ENCODE measurements around the gene THSD4.

Gene THSD4

DNA sequence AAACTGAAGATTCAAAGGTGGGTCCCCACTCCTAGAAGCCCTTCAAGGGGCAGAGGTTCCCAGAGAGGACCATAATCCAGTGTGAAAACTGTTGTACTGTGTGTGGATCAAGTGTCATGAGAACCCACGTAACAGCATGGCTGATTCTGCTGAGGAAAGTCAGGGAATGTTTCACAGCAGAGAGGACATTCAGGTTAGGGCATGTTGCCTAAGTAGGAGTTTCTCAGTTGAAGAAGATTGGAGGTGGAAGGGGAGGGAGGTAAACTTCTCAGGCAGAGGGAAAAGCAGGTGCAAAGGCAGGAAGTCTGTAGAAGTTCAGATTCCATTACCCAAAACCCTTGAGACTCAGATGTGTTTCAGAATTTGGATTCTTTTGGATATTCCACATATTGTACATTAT lies 448.9 kb downstream of the THSD4 start:
- Histone ChIP-seq H3K9ac (ENCODE audit: low read length) (no peak overlapping the region), H3K4me1 (ENCODE audit: control insufficient read depth, low read depth, low read length) (no peaks in the 10 kb centered on the region), H3K27me3 (ENCODE audit: control insufficient read depth, insufficient read depth, low read length) (no peaks in the 10 kb centered on the region), H3K4me3 (ENCODE audit: low read length) (no peak overlapping the region), H3K36me3 (ENCODE audit: control insufficient read depth, low read depth, low read length) (no peaks in the 10 kb centered on the region), H3K27ac (ENCODE audit: low read length) (no peak overlapping the region), H3K9me3 (ENCODE audit: control insufficient read depth, low read depth, low read length) (no peaks in the 10 kb centered on the region)

- no peaks in the 10 kb centered on the region for H3K9me3 ChIP-seq (ENCODE audit: control insufficient read depth, low read depth, low read length)
- H3K27ac ChIP-seq (ENCODE audit: low read length), result no peak overlapping the region
- H3K4me1 ChIP-seq (ENCODE audit: control insufficient read depth, low read depth, low read length), result no peaks in the 10 kb centered on the region
- no peak overlapping the region for H3K9ac ChIP-seq (ENCODE audit: low read length)
- no peaks in the 10 kb centered on the region for H3K27me3 ChIP-seq (ENCODE audit: control insufficient read depth, insufficient read depth, low read length)
- H3K36me3 ChIP-seq (ENCODE audit: control insufficient read depth, low read depth, low read length), result no peaks in the 10 kb centered on the region
- H3K4me3 ChIP-seq (ENCODE audit: low read length), result no peak overlapping the region
Observed at GRCh38 chr15:71565006-71565405, 449.7 kb downstream of the THSD4 start.

GRCh38 chr15:71565631-71566160 lies 450.4 kb downstream of the THSD4 start:
- no peak overlapping the region for H3K4me3 ChIP-seq (ENCODE audit: low read length)
- H3K9ac ChIP-seq (ENCODE audit: low read length), result no peak overlapping the region
- no peaks in the 10 kb centered on the region for H3K9me3 ChIP-seq (ENCODE audit: control insufficient read depth, low read depth, low read length)
- no peak overlapping the region for H3K27ac ChIP-seq (ENCODE audit: low read length)
- H3K36me3 ChIP-seq (ENCODE audit: control insufficient read depth, low read depth, low read length), result no peaks in the 10 kb centered on the region
- H3K4me1 ChIP-seq (ENCODE audit: control insufficient read depth, low read depth, low read length), result no peaks in the 10 kb centered on the region
- no peaks in the 10 kb centered on the region for H3K27me3 ChIP-seq (ENCODE audit: control insufficient read depth, insufficient read depth, low read length)

DNA sequence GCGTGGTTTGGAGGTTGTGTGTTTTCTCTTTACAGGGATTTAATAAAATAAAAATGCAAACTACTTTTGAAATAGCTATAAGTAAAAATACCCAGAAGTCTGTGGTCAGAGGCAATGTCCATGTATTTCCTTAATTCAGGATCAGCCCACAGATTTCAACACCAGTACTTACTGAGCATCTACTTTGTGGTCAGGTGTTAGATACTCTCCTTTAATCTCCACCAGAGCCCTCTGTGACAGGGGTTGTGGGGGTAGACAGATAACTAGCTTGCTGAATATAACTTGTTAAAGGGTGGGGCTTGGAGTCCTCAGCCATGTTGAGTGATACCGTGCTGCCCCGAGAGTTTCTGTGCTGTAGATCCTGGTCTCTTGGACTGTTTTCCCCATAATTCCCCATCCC lies 451.0 kb downstream of the THSD4 start:
- Histone ChIP-seq H3K27ac (ENCODE audit: low read length) (no peak overlapping the region), H3K9me3 (ENCODE audit: control insufficient read depth, low read depth, low read length) (no peaks in the 10 kb centered on the region), H3K4me3 (ENCODE audit: low read length) (no peak overlapping the region), H3K4me1 (ENCODE audit: control insufficient read depth, low read depth, low read length) (no peaks in the 10 kb centered on the region), H3K9ac (ENCODE audit: low read length) (no peak overlapping the region), H3K36me3 (ENCODE audit: control insufficient read depth, low read depth, low read length) (no peaks in the 10 kb centered on the region), H3K27me3 (ENCODE audit: control insufficient read depth, insufficient read depth, low read length) (no peaks in the 10 kb centered on the region)

- no peak overlapping the region for H3K27ac ChIP-seq (ENCODE audit: low read length)
- no peak overlapping the region for H3K9ac ChIP-seq (ENCODE audit: low read length)
- H3K4me3 ChIP-seq (ENCODE audit: low read length), result no peak overlapping the region
- H3K9me3 ChIP-seq (ENCODE audit: control insufficient read depth, low read depth, low read length), result no peaks in the 10 kb centered on the region
- no peaks in the 10 kb centered on the region for H3K27me3 ChIP-seq (ENCODE audit: control insufficient read depth, insufficient read depth, low read length)
- H3K36me3 ChIP-seq (ENCODE audit: control insufficient read depth, low read depth, low read length), result no peaks in the 10 kb centered on the region
- no peaks in the 10 kb centered on the region for H3K4me1 ChIP-seq (ENCODE audit: control insufficient read depth, low read depth, low read length)
Observed at GRCh38 chr15:71567173-71567572, 451.9 kb downstream of the THSD4 start.

- Histone ChIP-seq H3K36me3 (ENCODE audit: control insufficient read depth, low read depth, low read length) (no peaks in the 10 kb centered on the region), H3K4me1 (ENCODE audit: control insufficient read depth, low read depth, low read length) (no peaks in the 10 kb centered on the region), H3K27ac (ENCODE audit: low read length) (no peak overlapping the region), H3K27me3 (ENCODE audit: control insufficient read depth, insufficient read depth, low read length) (no peaks in the 10 kb centered on the region), H3K4me3 (ENCODE audit: low read length) (no peak overlapping the region), H3K9ac (ENCODE audit: low read length) (no peak overlapping the region), H3K9me3 (ENCODE audit: control insufficient read depth, low read depth, low read length) (no peaks in the 10 kb centered on the region)
Observed at GRCh38 chr15:71568227-71568626, 453.0 kb downstream of the THSD4 start.

DNA sequence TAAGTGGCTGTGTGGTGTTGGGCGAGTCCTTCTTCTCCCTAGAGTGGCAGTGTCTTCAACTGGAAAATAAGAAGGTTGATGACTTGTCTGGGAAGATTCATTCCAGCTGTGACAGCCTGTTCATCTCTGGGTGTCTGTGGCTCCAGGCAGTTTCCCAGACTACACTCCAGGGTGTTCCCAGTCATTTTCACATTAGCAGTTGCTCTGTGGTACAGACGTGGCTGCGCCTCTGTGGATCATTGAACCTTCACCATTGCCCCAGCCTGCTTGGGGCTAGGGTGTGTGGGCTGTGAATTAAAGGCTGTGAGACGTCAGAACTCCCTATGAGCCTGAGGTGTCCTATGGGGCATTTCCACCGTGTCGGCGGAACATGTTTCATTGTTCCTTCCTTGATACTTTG lies 455.5 kb downstream of the THSD4 start:
- Histone ChIP-seq H3K4me1 (ENCODE audit: control insufficient read depth, low read depth, low read length) (no peaks in the 10 kb centered on the region), H3K27me3 (ENCODE audit: control insufficient read depth, insufficient read depth, low read length) (no peaks in the 10 kb centered on the region), H3K36me3 (ENCODE audit: control insufficient read depth, low read depth, low read length) (no peaks in the 10 kb centered on the region), H3K27ac (ENCODE audit: low read length) (no peak overlapping the region), H3K4me3 (ENCODE audit: low read length) (no peak overlapping the region), H3K9ac (ENCODE audit: low read length) (no peak overlapping the region), H3K9me3 (ENCODE audit: control insufficient read depth, low read depth, low read length) (no peaks in the 10 kb centered on the region)

DNA sequence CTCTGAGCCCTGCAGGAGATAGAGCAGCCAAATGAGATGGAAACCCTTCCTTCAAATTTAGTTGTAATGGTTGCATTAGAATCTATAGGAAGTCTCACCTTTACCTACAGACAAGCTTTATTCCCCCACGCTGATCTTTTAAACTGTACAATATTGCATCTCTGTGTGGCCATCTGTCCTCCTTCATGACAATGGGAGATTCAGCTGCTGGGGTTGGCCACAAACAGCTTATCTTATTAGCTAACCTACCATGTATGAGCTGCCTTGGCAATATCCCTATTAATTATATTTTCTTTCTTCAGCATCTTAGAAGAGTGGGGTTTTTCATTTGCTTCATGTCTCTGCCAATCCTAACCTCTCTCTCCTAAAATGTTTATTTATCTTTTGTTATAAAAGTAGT lies 456.4 kb downstream of the THSD4 start:
- Histone ChIP-seq H3K9me3 (ENCODE audit: control insufficient read depth, low read depth, low read length) (no peaks in the 10 kb centered on the region), H3K36me3 (ENCODE audit: control insufficient read depth, low read depth, low read length) (no peaks in the 10 kb centered on the region), H3K27me3 (ENCODE audit: control insufficient read depth, insufficient read depth, low read length) (no peaks in the 10 kb centered on the region), H3K4me3 (ENCODE audit: low read length) (no peak overlapping the region), H3K9ac (ENCODE audit: low read length) (no peak overlapping the region), H3K27ac (ENCODE audit: low read length) (no peak overlapping the region), H3K4me1 (ENCODE audit: control insufficient read depth, low read depth, low read length) (no peaks in the 10 kb centered on the region)

- H3K27ac ChIP-seq (ENCODE audit: low read length), result no peak overlapping the region
Observed at GRCh38 chr15:71572452-71573053, 457.3 kb downstream of the THSD4 start.

GRCh38 chr15:71573599-71573998 lies 458.3 kb downstream of the THSD4 start:
- Histone ChIP-seq H3K9ac (ENCODE audit: low read length) (no peak overlapping the region), H3K4me3 (ENCODE audit: low read length) (no peak overlapping the region), H3K9me3 (ENCODE audit: control insufficient read depth, low read depth, low read length) (no peaks in the 10 kb centered on the region), H3K4me1 (ENCODE audit: control insufficient read depth, low read depth, low read length) (no peaks in the 10 kb centered on the region), H3K27me3 (ENCODE audit: control insufficient read depth, insufficient read depth, low read length) (no peaks in the 10 kb centered on the region), H3K27ac (ENCODE audit: low read length) (no peak overlapping the region), H3K36me3 (ENCODE audit: control insufficient read depth, low read depth, low read length) (no peaks in the 10 kb centered on the region)

More at GRCh38 chr15:71572452-71573053, 457.3 kb downstream of the THSD4 start:
- Histone ChIP-seq H3K36me3 (ENCODE audit: control insufficient read depth, low read depth, low read length) (no peaks in the 10 kb centered on the region), H3K4me1 (ENCODE audit: control insufficient read depth, low read depth, low read length) (no peaks in the 10 kb centered on the region), H3K9ac (ENCODE audit: low read length) (no peak overlapping the region), H3K9me3 (ENCODE audit: control insufficient read depth, low read depth, low read length) (no peaks in the 10 kb centered on the region), H3K27me3 (ENCODE audit: control insufficient read depth, insufficient read depth, low read length) (no peaks in the 10 kb centered on the region), H3K4me3 (ENCODE audit: low read length) (no peak overlapping the region)

- H3K9ac ChIP-seq (ENCODE audit: low read length), result no peak overlapping the region
- no peak overlapping the region for H3K27ac ChIP-seq (ENCODE audit: low read length)
- no peaks in the 10 kb centered on the region for H3K36me3 ChIP-seq (ENCODE audit: control insufficient read depth, low read depth, low read length)
- no peak overlapping the region for H3K4me3 ChIP-seq (ENCODE audit: low read length)
- no peaks in the 10 kb centered on the region for H3K9me3 ChIP-seq (ENCODE audit: control insufficient read depth, low read depth, low read length)
- H3K27me3 ChIP-seq (ENCODE audit: control insufficient read depth, insufficient read depth, low read length), result no peaks in the 10 kb centered on the region
- no peaks in the 10 kb centered on the region for H3K4me1 ChIP-seq (ENCODE audit: control insufficient read depth, low read depth, low read length)
Observed at GRCh38 chr15:71575474-71576045, 460.3 kb downstream of the THSD4 start.

DNA sequence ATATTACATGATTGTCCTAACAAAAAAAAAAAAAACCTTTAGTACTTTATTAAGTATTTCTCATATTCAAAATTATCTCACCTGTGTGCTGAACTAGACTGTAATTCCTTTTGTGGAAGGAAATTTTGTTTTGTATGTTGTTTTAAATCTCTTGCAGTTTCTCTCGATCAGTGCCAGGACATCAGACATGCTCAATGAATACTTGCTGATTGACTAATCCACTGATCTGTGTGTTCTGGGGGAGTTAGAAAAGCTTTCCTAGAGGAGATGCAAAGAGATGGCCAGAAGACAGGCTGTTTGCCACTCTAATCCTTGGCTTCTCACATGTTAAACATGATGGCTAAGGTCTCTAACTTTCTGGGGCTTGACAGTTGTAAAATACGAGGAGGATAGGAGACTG lies 461.8 kb downstream of the THSD4 start:
- no peak overlapping the region for H3K9ac ChIP-seq (ENCODE audit: low read length)
- no peak overlapping the region for H3K4me3 ChIP-seq (ENCODE audit: low read length)
- no peaks in the 10 kb centered on the region for H3K4me1 ChIP-seq (ENCODE audit: control insufficient read depth, low read depth, low read length)
- H3K27me3 ChIP-seq (ENCODE audit: control insufficient read depth, insufficient read depth, low read length), result no peaks in the 10 kb centered on the region
- H3K9me3 ChIP-seq (ENCODE audit: control insufficient read depth, low read depth, low read length), result no peaks in the 10 kb centered on the region
- no peaks in the 10 kb centered on the region for H3K36me3 ChIP-seq (ENCODE audit: control insufficient read depth, low read depth, low read length)
- no peak overlapping the region for H3K27ac ChIP-seq (ENCODE audit: low read length)
